ENCODE measurements around the gene IPO9.
A peak's percentile ranks its signal among the peaks of the same experiment; 100 is the strongest.

IPO9 gene

DNA sequence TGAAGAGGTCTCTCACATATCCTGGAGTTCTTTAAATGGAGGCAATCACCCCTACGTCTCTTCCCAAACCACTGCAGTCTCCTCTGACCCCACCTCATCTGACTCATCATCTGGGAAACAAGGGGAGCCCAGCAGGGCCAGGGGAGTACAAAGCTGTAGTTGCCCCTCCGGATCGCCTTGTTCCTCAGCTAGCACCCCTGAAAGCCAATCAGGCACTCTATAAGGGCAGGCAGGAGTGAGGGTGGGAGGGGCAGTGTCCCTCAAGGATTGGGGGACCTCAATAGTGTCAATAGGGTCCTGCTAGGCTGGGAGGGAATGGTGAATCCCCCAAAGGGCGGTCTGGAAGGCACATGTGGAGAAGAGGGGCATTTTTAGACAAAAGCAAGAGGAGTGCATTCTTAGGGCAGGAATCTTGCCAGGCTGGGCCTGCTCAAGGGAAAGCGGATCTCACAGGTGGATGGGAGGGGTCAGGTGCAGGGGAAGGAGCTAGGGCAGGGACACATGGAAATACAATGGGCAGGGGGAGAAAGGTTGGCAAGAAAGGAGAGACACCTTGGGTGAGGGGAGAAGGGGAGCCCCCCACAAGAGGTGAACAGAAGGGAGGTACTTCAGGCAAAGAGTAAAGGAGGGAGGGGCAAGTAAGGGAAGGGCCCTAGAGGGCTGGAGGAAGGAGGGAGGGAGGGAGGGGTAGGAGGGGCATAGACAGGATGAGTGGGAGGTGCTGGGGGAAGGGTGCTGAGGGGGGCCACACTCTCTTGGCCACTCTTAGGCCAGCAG is 65.6 kb downstream of the IPO9 start:
- ATAC-seq, result no peak

DNA sequence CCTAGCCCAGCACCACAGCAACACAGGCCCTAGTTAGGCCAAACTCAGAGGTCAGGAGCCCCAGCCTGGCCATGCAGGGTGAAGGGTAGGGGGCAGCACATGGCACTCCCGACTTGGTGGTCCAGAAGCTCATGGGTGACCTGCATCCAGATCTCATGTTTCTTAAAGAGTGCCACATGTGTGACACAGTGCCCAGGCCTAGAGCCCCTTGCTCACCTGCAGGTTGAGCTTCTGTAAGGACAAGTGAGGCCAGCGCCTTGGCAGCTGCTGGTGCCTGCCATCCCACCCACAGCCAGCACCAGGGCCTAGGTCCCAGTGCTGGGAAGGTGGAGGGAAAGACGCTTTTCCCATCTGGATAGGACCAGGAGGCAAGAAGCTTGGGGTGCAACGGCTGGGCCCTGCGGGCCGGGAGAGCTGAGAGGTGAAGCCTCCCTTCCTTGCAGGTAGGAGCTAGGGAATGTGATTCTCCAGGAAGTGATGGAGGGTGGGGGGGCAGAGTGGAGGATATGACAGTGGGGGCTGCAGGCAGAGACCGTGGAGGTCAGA is 66.2 kb downstream of the IPO9 start:
- no peak for ATAC-seq
- no peak for TF ChIP-seq OSR1 (CRISPR knock-in tag; IDR thresholded peaks at IDR 0.05)

More for the DNA sequence above, 65.6 kb downstream of the IPO9 start:
- TF ChIP-seq SNAI2 (CRISPR knock-in tag; IDR thresholded peaks at IDR 0.05), result no peak
- TF ChIP-seq, protein P1, sequence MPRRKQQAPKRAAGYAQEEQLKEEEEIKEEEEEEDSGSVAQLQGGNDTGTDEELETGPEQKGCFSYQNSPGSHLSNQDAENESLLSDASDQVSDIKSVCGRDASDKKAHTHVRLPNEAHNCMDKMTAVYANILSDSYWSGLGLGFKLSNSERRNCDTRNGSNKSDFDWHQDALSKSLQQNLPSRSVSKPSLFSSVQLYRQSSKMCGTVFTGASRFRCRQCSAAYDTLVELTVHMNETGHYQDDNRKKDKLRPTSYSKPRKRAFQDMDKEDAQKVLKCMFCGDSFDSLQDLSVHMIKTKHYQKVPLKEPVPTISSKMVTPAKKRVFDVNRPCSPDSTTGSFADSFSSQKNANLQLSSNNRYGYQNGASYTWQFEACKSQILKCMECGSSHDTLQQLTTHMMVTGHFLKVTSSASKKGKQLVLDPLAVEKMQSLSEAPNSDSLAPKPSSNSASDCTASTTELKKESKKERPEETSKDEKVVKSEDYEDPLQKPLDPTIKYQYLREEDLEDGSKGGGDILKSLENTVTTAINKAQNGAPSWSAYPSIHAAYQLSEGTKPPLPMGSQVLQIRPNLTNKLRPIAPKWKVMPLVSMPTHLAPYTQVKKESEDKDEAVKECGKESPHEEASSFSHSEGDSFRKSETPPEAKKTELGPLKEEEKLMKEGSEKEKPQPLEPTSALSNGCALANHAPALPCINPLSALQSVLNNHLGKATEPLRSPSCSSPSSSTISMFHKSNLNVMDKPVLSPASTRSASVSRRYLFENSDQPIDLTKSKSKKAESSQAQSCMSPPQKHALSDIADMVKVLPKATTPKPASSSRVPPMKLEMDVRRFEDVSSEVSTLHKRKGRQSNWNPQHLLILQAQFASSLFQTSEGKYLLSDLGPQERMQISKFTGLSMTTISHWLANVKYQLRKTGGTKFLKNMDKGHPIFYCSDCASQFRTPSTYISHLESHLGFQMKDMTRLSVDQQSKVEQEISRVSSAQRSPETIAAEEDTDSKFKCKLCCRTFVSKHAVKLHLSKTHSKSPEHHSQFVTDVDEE (CRISPR knock-in tag; IDR thresholded peaks at IDR 0.05), result no peak
- TF ChIP-seq GLIS3 (CRISPR knock-in tag; IDR thresholded peaks at IDR 0.05), result no peak
- TF ChIP-seq ZNF565 (CRISPR knock-in tag; conservative IDR thresholded peaks at IDR 0.05; ENCODE audit: low read depth), result no peak
- TF ChIP-seq, protein P2, sequence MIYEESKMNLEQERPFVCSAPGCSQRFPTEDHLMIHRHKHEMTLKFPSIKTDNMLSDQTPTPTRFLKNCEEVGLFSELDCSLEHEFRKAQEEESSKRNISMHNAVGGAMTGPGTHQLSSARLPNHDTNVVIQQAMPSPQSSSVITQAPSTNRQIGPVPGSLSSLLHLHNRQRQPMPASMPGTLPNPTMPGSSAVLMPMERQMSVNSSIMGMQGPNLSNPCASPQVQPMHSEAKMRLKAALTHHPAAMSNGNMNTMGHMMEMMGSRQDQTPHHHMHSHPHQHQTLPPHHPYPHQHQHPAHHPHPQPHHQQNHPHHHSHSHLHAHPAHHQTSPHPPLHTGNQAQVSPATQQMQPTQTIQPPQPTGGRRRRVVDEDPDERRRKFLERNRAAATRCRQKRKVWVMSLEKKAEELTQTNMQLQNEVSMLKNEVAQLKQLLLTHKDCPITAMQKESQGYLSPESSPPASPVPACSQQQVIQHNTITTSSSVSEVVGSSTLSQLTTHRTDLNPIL (CRISPR knock-in tag; IDR thresholded peaks at IDR 0.05; ENCODE audit: low read depth), result no peak
- TF ChIP-seq, protein P3, sequence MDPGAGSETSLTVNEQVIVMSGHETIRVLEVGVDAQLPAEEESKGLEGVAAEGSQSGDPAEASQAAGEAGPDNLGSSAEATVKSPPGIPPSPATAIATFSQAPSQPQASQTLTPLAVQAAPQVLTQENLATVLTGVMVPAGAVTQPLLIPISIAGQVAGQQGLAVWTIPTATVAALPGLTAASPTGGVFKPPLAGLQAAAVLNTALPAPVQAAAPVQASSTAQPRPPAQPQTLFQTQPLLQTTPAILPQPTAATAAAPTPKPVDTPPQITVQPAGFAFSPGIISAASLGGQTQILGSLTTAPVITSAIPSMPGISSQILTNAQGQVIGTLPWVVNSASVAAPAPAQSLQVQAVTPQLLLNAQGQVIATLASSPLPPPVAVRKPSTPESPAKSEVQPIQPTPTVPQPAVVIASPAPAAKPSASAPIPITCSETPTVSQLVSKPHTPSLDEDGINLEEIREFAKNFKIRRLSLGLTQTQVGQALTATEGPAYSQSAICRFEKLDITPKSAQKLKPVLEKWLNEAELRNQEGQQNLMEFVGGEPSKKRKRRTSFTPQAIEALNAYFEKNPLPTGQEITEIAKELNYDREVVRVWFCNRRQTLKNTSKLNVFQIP (CRISPR knock-in tag; IDR thresholded peaks at IDR 0.05; ENCODE audit: borderline replicate concordance, low read depth), result no peak
- no peak for TF ChIP-seq ZC3H10 (CRISPR knock-in tag; IDR thresholded peaks at IDR 0.05)
- TF ChIP-seq, protein P4, sequence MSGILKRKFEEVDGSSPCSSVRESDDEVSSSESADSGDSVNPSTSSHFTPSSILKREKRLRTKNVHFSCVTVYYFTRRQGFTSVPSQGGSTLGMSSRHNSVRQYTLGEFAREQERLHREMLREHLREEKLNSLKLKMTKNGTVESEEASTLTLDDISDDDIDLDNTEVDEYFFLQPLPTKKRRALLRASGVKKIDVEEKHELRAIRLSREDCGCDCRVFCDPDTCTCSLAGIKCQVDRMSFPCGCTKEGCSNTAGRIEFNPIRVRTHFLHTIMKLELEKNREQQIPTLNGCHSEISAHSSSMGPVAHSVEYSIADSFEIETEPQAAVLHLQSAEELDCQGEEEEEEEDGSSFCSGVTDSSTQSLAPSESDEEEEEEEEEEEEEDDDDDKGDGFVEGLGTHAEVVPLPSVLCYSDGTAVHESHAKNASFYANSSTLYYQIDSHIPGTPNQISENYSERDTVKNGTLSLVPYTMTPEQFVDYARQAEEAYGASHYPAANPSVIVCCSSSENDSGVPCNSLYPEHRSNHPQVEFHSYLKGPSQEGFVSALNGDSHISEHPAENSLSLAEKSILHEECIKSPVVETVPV (CRISPR knock-in tag; IDR thresholded peaks at IDR 0.05), result no peak

DNA sequence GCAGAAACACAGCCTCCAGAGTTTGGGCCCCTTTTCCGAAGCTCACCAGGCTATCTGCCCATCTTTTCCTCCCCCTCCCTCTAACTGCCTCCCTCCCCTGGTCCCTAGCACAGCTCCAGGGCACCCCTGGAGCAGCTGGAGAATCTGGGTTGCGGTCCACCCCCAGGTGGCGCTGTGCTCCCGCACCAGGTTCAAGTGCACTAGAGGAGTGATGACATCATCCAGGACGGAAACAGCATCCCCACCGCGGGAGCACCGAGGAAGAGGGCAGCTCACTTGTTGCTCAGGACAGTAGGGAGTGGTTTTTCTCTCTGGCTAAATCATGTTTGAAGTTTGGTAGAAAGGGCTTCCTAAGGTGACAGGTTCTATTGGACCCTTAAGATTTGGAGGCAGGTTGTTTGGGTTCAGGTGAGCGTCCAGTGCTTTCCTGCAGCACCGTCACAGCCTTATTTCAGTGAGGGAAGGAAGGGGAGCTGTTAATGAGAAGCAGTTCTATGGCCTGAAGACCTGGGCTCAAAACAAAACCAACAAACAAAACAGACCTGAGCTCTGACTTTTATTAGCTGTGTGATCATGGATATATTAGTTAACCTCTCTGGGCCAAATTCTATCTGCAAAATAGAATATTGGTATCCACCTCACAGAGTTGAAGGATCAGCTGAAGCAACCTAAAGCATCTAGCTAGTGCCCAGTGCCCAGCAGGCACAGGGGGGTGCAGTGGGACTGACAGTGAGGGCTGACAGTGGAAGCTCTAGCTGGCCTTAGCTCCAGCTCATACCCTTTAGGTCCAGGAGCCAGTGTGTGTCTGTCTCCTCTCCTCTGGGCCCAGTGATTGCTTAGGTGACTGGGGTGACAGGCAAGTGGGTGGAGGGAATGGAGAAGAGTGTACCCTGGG is 67.2 kb downstream of the IPO9 start:
- TF ChIP-seq ESRRG (CRISPR knock-in tag; IDR thresholded peaks at IDR 0.05) (no peak), PPARA (CRISPR knock-in tag; IDR thresholded peaks at IDR 0.05; ENCODE audit: borderline replicate concordance) (no peak), GLIS3 (CRISPR knock-in tag; IDR thresholded peaks at IDR 0.05) (no peak), ZFP30 (CRISPR knock-in tag; IDR thresholded peaks at IDR 0.05) (no peak), BACH2 (CRISPR knock-in tag; IDR thresholded peaks at IDR 0.05; ENCODE audit: borderline replicate concordance) (no peak)
- TF ChIP-seq, protein P3 (CRISPR knock-in tag; IDR thresholded peaks at IDR 0.05; ENCODE audit: borderline replicate concordance, low read depth), result no peak
- TF ChIP-seq, protein P1 (CRISPR knock-in tag; IDR thresholded peaks at IDR 0.05), result no peak
- peak; percentile 93 for ATAC-seq
